ENCODE measurements around the gene LRRC4.

DNA sequence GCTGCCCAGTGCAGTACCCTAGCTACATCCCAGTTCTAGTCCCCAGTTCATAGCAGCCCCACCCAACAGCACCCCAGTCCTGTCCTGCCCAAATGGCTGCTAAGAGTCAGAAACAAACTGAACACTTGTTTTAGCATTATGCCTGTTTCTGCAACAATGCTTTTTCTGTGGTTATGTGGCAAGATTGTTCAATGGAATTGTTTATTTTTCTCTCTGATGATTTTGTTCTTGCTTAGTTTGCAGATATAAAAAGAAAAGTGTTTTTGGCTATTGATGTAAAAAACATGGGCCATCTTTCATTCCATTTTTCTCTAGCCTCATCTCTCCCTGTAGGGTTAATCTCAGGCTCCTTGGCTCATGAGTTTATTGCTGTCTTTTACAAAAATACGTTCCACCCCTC is 42.5 kb downstream of the LRRC4 start:
- TF ChIP-seq, protein P1, sequence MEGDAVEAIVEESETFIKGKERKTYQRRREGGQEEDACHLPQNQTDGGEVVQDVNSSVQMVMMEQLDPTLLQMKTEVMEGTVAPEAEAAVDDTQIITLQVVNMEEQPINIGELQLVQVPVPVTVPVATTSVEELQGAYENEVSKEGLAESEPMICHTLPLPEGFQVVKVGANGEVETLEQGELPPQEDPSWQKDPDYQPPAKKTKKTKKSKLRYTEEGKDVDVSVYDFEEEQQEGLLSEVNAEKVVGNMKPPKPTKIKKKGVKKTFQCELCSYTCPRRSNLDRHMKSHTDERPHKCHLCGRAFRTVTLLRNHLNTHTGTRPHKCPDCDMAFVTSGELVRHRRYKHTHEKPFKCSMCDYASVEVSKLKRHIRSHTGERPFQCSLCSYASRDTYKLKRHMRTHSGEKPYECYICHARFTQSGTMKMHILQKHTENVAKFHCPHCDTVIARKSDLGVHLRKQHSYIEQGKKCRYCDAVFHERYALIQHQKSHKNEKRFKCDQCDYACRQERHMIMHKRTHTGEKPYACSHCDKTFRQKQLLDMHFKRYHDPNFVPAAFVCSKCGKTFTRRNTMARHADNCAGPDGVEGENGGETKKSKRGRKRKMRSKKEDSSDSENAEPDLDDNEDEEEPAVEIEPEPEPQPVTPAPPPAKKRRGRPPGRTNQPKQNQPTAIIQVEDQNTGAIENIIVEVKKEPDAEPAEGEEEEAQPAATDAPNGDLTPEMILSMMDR (conservative IDR thresholded peaks at IDR 0.05; ENCODE audit: low read depth, low read length) = no peak
- TF ChIP-seq EZH2 (IDR thresholded peaks at IDR 0.05; ENCODE audit: low read length, unreplicated experiment) = no peak
